ENCODE results near the gene LGALS7B.
"Not testable (repeated sequence)": the region's sequence is repeated elsewhere in the genome, so short reads cannot be mapped to it uniquely, and the experiment has no call there.

LGALS7B gene

GRCh38 chr19:38793177-38793576 is 4.2 kb downstream of the LGALS7B start:
- no peak overlapping the region for H3K27ac ChIP-seq
- H3K27me3 ChIP-seq (replicated peaks) = no peaks in the 10 kb centered on the region
- H3K4me3 ChIP-seq (ENCODE audit: low read depth, low read length) = no peak overlapping the region
- DNase-seq = peak; percentile 24
- no peak for TF ChIP-seq CTCF (IDR thresholded peaks at IDR 0.05; ENCODE audit: low read depth, low read length, missing control alignments)
- H3K36me3 ChIP-seq (replicated peaks) = no peaks in the 10 kb centered on the region
- in situ Hi-C loops (cut with HindIII; ENCODE audit: low pct_ligation_motif_present, low sequenced_read_pairs) = no loop called here

GRCh38 chr19:38793671-38794070 is 4.7 kb downstream of the LGALS7B start:
- in situ Hi-C loops (cut with HindIII; ENCODE audit: low pct_ligation_motif_present, low sequenced_read_pairs) = no loop called here
- H3K4me3 ChIP-seq (ENCODE audit: low read depth, low read length) = no peak overlapping the region
- H3K27me3 ChIP-seq (replicated peaks) = no peaks in the 10 kb centered on the region
- no peaks in the 10 kb centered on the region for H3K36me3 ChIP-seq (replicated peaks)
- no peak for DNase-seq
- H3K27ac ChIP-seq = no peak overlapping the region
- TF ChIP-seq CTCF (IDR thresholded peaks at IDR 0.05; ENCODE audit: low read depth, low read length, missing control alignments) = no peak

GRCh38 chr19:38795549-38795948 is 6.5 kb downstream of the LGALS7B start:
- Histone ChIP-seq H3K4me3 (ENCODE audit: low read depth, low read length) (no peak overlapping the region), H3K27ac (no peak overlapping the region), H3K27me3 (replicated peaks) (no peaks in the 10 kb centered on the region), H3K36me3 (replicated peaks) (no peaks in the 10 kb centered on the region)
- no peak for DNase-seq
- in situ Hi-C loops (cut with HindIII; ENCODE audit: low pct_ligation_motif_present, low sequenced_read_pairs) = no loop called here
- TF ChIP-seq CTCF (IDR thresholded peaks at IDR 0.05; ENCODE audit: low read depth, low read length, missing control alignments) = no peak

- H3K27ac ChIP-seq = no peak overlapping the region
- in situ Hi-C loops (cut with HindIII; ENCODE audit: low pct_ligation_motif_present, low sequenced_read_pairs) = no loop called here
- no peak for TF ChIP-seq CTCF (IDR thresholded peaks at IDR 0.05; ENCODE audit: low read depth, low read length, missing control alignments)
- no peak for DNase-seq
- no peaks in the 10 kb centered on the region for H3K36me3 ChIP-seq (replicated peaks)
- no peaks in the 10 kb centered on the region for H3K27me3 ChIP-seq (replicated peaks)
- H3K4me3 ChIP-seq (ENCODE audit: low read depth, low read length) = no peak overlapping the region
Observed at GRCh38 chr19:38796154-38796553, 7.2 kb downstream of the LGALS7B start.

GRCh38 chr19:38797781-38798180 is 8.8 kb downstream of the LGALS7B start:
- H3K4me3 ChIP-seq (ENCODE audit: low read depth, low read length); DNase-seq; in situ Hi-C loops (cut with HindIII; ENCODE audit: low pct_ligation_motif_present, low sequenced_read_pairs); H3K27ac ChIP-seq; H3K27me3 ChIP-seq (replicated peaks); H3K36me3 ChIP-seq (replicated peaks): not testable (repeated sequence)

- TF ChIP-seq CTCF (IDR thresholded peaks at IDR 0.05; ENCODE audit: low read depth, low read length, missing control alignments) = no peak
- Histone ChIP-seq H3K27ac (no peak overlapping the region), H3K4me3 (ENCODE audit: low read depth, low read length) (no peak overlapping the region), H3K27me3 (replicated peaks) (no peaks in the 10 kb centered on the region), H3K36me3 (replicated peaks) (no peaks in the 10 kb centered on the region)
- in situ Hi-C loops (cut with HindIII; ENCODE audit: low pct_ligation_motif_present, low sequenced_read_pairs) = no loop called here
- DNase-seq = no peak
Observed at GRCh38 chr19:38799104-38799503, 10.1 kb downstream of the LGALS7B start.
